Endothelial cell (in vitro differentiated cells): ENCODE results near the gene CDS2. TPM values are rescaled to one million over a fixed set of nuclear protein-coding genes. Genes with fewer than 3 reads are reported as not detected.

Source experiments
- DNase-seq: peaks from one replicate; pipeline ENCODE4 v3.0.0; 2021; ENCODE audit warnings: low spot score
- H3K27ac Mint-ChIP-seq: one replicate; pipeline ENCODE4 v1.8.0; 2021; ENCODE audit warnings: mixed read lengths, inconsistent platforms; ENCODE audit not compliant: unreplicated experiment
- H3K27me3 Mint-ChIP-seq: one replicate; pipeline ENCODE4 v1.8.0; 2021; ENCODE audit warnings: mild to moderate bottlenecking, moderate library complexity, mixed read lengths, inconsistent platforms; ENCODE audit not compliant: unreplicated experiment
- H3K36me3 Mint-ChIP-seq: one replicate; pipeline ENCODE4 v1.8.0; 2021; ENCODE audit warnings: mild to moderate bottlenecking, low read depth, mixed read lengths, inconsistent platforms; ENCODE audit not compliant: unreplicated experiment
- H3K4me1 Mint-ChIP-seq: one replicate; pipeline ENCODE4 v1.8.0; 2021; ENCODE audit warnings: mild to moderate bottlenecking, mixed read lengths, inconsistent platforms; ENCODE audit not compliant: unreplicated experiment
- H3K4me3 Mint-ChIP-seq: one replicate; pipeline ENCODE4 v1.8.0; 2021; ENCODE audit warnings: mild to moderate bottlenecking, mixed read lengths, inconsistent platforms; ENCODE audit not compliant: unreplicated experiment
- H3K9me3 Mint-ChIP-seq: one replicate; pipeline ENCODE4 v1.8.0; 2021; ENCODE audit warnings: mixed read lengths, inconsistent platforms; ENCODE audit not compliant: unreplicated experiment
- total RNA-seq: library from RNA; stranded (reverse); fragmentation: NEBNext Ultra II Directional; extraction: Animal tissue kit (Norgen Biotek cat#: 25700); gene quantifications from one replicate; pipeline ENCODE4 v1.2.1, GENCODE V29; 2021; ENCODE audit not compliant: unreplicated experiment
- TF ChIP-seq, protein P1 (sequence below): fragments of 200-600 bp; sonication (generic); IDR thresholded peaks from one replicate; pipeline ENCODE4 v1.5.0; 2021; ENCODE audit warnings: antibody characterized with exemption; ENCODE audit not compliant: unreplicated experiment

Gene CDS2
- total RNA-seq, 1 donor from 2014 or later, result 130 TPM

DNA sequence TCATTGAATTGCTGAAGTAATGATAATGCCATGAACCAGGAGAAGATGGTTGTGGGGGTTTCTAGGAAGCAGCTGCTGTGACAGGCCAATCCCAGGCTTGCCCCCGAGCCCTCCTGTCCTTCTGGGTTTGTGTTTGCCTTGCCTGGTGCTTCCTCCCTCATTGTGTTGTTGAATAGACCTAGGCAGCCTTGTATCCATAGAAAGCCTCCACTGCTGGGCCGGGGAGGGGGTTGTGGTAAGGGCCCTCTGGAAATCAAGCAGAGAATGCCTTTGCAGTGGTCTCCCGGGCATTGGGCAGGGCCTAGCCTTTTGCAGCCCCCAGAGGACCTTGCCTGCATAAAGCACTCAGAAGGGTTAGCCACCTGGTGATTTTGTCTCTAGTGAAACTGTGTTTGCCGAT is 69.3 kb downstream of the CDS2 start:
- H3K4me3 Mint-ChIP-seq, result no peak overlapping the region
- H3K9me3 Mint-ChIP-seq, result no peaks in the 10 kb centered on the region
- peaks cover 34% of the 10 kb centered on the region for H3K36me3 Mint-ChIP-seq
- H3K27ac Mint-ChIP-seq, result no peak overlapping the region
- peaks cover 4% of the 10 kb centered on the region for H3K27me3 Mint-ChIP-seq
- peaks cover 9% of the 10 kb centered on the region for H3K4me1 Mint-ChIP-seq
- TF ChIP-seq, protein P1, sequence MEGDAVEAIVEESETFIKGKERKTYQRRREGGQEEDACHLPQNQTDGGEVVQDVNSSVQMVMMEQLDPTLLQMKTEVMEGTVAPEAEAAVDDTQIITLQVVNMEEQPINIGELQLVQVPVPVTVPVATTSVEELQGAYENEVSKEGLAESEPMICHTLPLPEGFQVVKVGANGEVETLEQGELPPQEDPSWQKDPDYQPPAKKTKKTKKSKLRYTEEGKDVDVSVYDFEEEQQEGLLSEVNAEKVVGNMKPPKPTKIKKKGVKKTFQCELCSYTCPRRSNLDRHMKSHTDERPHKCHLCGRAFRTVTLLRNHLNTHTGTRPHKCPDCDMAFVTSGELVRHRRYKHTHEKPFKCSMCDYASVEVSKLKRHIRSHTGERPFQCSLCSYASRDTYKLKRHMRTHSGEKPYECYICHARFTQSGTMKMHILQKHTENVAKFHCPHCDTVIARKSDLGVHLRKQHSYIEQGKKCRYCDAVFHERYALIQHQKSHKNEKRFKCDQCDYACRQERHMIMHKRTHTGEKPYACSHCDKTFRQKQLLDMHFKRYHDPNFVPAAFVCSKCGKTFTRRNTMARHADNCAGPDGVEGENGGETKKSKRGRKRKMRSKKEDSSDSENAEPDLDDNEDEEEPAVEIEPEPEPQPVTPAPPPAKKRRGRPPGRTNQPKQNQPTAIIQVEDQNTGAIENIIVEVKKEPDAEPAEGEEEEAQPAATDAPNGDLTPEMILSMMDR, result no peak
- no peak for DNase-seq

DNA sequence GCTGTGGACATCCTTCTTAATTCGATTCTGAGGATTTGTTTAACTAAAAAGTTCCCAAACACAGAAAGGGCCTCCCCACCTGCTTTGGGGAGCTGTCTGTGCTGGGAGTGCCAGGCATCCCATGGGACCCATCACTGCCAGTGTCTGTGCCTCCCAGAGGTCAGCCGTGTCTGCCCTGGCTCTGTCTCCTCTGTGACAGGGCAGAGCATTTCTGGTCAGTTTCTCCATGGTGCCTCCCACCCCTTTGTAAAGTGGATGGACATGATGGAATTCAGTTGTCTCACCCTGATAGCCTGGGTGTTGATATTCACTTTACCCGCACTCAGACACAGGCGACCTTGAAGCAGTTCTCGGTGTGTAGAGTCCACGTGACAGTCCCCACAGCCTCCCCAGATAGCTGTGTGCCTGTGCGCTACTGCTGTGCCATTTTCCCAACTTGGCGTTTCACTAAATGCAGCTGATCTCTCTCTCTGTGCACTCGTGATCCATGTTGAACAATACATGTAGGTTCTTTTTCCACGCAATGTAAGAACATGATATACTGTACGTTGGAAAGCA is 70.5 kb downstream of the CDS2 start:
- TF ChIP-seq, protein P1, result no peak
- Mint-ChIP-seq H3K27me3 (peaks cover 6% of the 10 kb centered on the region), H3K4me1 (peaks cover 4% of the 10 kb centered on the region), H3K27ac (no peak overlapping the region), H3K4me3 (peak overlapping the region; percentile 25), H3K36me3 (peaks cover 33% of the 10 kb centered on the region), H3K9me3 (no peaks in the 10 kb centered on the region)
- no peak for DNase-seq

DNA sequence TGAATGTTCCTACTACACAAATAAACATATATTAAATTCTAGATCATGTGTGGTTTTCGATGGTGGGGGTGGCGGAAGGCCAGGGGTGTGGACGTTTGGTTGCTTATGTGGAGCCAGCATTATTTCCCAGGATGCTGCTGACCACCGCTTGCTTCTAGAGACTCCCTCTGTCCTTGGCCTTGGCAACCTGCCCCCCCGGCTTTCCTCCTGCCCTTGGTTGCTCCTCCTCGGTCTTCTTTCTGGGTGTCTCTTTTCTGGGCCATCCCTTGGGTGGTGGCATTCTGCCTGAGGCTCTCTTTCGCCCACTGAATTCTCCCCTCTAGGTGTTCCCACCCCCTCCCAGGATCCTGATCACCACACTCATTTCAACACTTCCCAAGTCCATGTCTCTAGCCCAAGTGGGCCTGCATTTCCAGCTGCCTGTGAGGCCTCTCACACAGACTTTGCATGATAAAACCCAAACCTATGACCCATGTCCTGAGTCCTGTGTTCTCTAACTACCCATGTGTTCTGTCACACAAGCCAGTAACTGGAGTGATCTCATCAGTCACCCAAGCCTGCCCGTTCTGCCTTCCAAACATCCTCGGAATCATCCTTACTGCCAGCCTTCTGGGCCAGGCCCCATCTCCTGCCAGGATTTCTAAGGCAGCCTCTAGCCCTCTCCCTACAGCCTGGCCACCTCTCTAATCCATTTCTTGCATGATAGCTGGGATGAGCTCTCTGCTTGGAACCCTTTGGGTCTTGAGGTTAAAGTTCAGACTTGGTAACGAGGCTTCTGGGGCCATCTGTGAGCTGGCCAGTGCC is 71.2 kb downstream of the CDS2 start:
- peaks cover 4% of the 10 kb centered on the region for H3K4me1 Mint-ChIP-seq
- DNase-seq, result no peak
- H3K36me3 Mint-ChIP-seq, result peaks cover 38% of the 10 kb centered on the region
- H3K27me3 Mint-ChIP-seq, result peaks cover 6% of the 10 kb centered on the region
- no peak overlapping the region for H3K27ac Mint-ChIP-seq
- TF ChIP-seq, protein P1, result no peak
- peak overlapping the region; percentile 58 for H3K4me3 Mint-ChIP-seq
- no peaks in the 10 kb centered on the region for H3K9me3 Mint-ChIP-seq

DNA sequence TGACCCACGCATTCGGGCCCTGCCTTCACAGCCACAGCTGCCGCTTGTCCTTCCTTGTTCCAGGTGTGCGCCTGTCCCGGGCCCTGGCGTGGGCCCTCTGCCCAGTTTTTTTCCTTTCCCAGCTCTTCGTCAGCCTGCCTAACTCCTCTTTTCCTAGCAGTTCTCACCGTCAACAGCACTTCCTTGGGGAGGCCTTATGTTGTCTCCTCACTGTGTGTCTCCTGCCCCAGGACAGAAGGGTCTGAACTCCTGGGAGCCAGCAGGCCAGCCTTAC is 71.8 kb downstream of the CDS2 start:
- peak overlapping the region; percentile 52 for H3K27ac Mint-ChIP-seq
- H3K27me3 Mint-ChIP-seq, result peaks cover 6% of the 10 kb centered on the region

DNA sequence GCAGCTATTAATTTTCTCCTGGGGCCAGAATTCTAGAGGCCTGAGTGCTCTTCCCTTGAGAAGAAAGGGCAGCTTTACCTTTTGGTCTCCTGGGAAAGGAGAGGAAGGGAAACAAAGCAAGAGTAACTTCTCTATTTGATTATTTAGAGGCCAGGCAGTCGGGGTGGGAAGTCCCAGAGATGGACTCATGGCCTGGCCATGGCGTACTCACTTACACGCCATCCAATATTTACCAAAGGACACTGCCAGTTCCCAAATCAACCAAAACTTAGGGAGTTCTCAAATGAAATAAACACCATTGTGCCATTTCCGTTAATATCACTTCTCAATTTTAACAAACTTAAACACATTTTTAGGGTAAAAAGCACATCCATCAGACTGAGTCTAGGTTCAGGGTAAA is 76.6 kb downstream of the CDS2 start:
- Mint-ChIP-seq H3K27me3 (peaks cover 3% of the 10 kb centered on the region), H3K9me3 (no peaks in the 10 kb centered on the region), H3K27ac (no peak overlapping the region), H3K36me3 (peaks cover 22% of the 10 kb centered on the region), H3K4me1 (no peaks in the 10 kb centered on the region), H3K4me3 (no peak overlapping the region)
- no peak for DNase-seq
- TF ChIP-seq, protein P1, result no peak

More for the DNA sequence above, 71.8 kb downstream of the CDS2 start:
- Mint-ChIP-seq H3K9me3 (no peaks in the 10 kb centered on the region), H3K4me1 (peaks cover 4% of the 10 kb centered on the region), H3K36me3 (peaks cover 38% of the 10 kb centered on the region), H3K4me3 (peak overlapping the region; percentile 58)
- DNase-seq, result no peak
- TF ChIP-seq, protein P1, result no peak
